GM18526 (cell line): ENCODE data around the gene EPHX1.
A peak's percentile ranks its signal among the peaks of the same experiment; 100 is the strongest.

Source experiments
- POLR2A ChIP-seq: IDR thresholded peaks from 3 replicates; pipeline ENCODE4 v1.6.1; 2011; ENCODE audit not compliant: insufficient read length; ENCODE audit errors: extremely low read depth

The EPHX1 gene

DNA sequence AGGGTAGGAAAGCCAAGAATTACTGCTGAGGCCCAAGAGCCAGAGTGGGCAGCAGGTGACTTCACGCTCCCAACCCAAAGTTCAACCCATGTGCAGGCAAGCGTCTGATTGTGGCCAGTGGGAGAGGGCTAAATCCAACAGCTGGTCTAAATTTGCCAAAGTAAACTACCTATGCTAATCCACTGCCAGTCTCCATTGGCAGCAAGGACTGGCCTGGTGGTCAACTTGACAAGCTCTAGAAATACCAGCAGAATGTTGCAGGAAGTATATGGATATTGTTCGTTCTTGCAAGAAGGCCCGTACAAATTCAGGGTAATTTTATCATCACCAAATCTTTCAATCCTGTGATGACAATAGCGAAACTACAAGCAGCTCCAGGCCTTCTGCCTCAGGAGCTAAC lies 70.7 kb downstream of the EPHX1 start:
- no peak for TF ChIP-seq POLR2A

DNA sequence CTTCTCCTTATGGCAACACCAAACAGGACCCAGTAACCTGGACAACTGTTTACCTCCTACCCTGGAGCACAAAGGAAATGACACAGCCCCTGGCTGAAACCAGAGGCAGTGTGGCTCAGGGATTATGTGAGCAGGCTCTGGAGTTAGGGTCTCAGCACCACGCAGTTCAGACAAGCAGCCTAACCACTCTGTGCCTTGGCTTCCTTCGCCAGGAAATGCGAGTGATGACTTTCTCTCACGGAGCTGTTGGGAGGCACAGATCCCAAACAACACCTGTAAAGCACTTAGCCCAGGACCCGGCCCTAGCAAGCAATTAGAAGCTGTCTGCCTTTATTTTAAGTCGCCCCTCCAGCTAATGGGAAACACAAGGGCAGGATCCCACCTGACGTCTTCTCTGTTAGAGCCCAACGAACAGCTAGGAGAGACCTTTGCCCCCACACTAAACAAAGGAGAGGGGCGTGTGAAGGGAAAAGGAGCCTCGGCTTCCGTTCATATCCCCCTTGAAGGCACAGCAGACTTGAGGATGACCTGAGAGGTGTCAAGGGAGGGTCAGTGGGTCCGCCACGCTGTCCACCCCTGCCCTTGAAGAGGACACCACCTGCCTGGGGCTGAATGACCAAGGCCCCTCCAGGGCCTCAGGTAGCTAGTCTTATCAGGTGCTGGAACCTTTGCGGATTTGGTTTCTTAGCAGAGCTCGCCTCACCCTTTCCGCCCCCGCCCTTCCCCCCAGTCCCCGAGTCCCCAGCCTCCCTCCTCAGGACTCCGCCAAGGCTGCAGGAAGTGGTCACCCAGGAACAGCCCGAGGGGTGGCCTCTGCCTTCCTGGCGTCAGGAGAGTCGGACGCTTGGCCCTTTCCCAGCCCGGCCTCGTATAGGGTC lies 71.4 kb downstream of the EPHX1 start:
- no peak for TF ChIP-seq POLR2A

DNA sequence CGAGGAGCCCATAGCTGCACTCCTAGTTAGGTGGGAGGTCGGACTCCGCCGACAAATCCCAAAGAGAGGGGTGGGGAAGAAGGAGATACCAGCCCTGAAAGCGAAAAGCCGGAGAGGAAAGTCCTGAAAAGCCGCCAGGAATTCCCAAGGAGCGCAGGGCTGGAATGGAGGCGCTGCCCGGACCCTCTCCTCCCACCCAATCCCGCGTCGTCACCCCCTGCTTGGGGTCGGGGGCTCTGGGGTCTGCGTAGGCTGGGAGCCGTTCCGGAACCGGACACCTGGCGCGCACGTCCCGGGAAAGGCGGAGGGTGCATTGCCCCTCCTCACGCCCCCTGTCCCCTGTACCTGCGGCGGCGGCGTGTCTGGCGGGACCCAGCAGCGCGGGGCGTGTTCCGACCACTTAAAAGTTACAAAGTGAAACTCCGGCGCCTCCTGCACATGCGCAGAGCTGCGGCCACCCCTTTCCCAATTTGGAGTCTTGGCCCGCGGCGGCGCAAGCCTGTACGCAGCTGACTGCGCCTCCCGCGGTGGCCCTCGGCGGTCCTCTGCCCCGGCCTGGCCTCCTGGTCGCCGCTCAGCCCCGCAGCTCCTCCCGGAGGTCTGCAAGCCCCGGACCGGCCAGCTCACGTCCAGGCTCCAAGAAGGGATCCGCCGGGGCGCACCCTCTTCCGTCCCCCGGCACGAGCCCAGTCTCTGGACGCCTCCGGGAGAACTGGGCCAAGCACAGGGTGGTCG lies 72.2 kb downstream of the EPHX1 start, which contains the start of gene TMEM63A:
TSS of gene TMEM63A (minus strand) at position 422 of the 735 bp plus-strand sequence. CDS start 4,800 bp downstream, outside the sequence.
- peak; percentile 74 for TF ChIP-seq POLR2A

DNA sequence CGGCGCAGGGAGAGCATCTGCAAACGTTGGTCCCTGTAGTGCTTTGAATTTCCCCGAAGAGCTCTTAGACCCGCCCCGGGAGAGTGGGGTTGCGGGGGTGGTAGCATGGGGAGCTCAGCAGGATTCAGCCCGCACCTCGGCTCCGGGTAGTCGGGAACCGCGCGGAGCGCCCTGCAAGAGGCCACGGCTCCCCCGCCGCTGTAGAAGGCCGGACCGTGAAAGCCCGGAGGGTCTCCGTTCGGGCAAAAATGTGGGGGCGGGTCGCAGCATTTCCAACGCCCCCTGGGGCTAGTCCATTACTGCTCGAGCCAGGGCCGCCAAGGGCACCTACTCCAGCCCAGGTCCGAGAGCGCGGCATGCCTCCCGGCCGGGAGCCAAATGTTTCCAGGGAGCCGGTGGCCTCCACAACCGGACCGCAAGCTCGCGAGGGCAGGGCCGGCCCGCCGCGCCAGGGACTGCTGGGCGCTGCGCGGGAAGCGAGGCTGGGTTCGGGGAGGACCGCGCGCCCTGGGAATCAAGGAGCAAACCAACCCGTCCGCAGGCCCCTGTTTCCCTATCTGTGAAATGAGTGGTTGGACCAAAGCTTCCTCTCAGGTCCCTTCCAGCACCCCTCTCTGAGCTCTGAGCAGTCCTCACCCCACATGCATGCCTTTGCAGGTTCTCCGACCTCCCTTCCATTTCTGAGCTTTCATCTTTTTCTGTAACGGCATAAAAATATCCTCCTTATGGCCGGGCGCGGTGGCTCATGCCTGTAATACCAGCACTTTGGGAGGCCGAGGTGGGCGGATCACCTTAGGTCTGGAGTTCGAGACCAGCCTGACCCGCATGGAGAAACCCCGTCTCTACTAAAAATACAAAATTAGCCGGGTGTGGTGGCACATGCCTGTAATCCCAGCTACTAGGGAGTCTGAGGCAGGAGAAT lies 73.0 kb downstream of the EPHX1 start:
- TF ChIP-seq POLR2A, result no peak

DNA sequence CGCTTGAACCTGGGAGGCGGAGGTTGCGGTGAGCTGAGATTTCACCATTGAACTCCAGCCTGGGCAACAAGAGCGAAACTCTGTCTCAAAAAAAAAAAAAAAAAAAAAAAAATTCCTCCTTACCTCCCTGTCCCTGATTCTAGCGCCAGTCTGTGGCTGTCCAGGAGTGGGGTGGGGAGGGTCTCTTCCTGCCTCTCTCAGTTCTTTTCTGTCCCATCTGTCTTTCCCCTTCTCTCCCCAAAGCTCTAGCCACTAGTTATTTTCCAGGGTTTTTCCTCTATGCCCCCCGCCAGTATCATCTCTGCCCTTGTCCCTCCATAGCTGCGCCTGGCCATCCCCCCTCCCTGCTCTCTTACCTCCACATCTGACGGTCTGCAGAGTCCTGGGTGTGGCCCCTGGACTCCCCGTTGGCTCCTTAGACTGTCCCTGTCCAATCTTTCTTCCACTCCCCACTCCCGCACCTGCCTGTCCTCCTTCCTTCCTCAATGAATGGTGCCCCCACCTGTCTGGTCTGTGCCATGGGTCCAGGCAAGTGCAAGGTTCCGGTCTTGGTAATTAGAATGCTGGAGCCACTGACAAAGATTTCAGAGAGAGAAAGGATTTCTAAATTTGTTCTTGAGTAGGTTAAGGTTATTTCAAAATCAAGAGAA lies 73.8 kb downstream of the EPHX1 start:
- no peak for TF ChIP-seq POLR2A

DNA sequence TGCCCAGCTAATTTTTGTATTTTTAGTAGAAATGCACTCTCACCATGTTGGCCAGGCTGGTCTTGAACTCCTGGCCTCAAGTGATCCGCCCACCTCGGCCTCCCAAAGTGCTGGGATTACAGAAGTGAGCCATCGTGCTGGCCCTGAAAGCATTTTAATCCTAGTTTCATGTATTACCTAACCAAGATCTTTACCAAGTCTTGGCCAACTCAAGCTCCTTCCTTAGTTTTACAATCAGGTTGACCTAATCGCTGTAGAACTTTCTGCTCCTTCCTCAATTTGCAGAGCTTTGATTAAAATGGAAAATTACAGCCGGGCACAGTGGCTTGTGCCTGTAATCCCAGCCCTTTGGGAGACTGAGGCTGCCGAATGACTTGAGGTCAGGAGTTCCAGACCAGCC lies 75.4 kb downstream of the EPHX1 start:
- no peak for TF ChIP-seq POLR2A

DNA sequence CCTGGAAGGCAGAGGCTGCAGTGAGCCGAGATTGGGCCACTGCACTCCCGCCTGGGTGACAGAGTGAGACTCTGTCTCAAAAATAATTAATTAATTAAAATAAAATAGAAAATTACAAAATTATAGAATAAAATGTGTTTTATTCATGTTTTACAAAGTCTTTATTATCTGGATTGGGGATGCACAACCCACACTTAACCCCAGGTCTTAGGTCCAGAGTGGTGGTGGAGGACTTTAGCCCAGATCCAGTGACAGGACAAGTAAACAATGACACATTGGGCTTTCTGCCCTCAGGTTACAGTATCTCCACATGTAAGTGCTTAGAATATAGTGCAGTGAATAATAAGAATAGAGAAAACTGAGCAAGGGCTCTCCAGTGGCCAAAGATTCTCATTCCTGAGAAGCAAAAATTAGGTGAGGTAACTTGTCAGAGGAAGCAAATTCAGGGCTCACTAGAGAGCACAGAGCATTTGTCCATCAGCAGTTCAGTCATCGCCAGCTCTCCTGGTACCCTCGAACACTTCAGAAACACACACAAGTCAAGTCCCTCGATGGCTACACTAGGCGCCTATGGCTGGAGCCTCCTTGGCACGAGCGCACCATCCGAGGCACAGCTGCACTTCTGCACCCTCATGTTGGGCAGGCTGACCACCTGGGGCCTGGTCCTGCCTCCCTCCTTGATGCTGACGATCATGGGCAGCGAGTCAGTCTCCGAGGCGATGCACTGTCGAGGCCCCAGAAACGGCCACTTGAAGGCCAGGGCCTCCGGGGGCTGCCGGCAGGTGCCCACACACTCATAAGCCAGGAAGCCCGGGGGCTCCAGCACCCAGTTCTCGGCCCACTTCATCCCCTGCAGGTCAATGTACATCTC lies 76.5 kb downstream of the EPHX1 start:
- no peak for TF ChIP-seq POLR2A

DNA sequence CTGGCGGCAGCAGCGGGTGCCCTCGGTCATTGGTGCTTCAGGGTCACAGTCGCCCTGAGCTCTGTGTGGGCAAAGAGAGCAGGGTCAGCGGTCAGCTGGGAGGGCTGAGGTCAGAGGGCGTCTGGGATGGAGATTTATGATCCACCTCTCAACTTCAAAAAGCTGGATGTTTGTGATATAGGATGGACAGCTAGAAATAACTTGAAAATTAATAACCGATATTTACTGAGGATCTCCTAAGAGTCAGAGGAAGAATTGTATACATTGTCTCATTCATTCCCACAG lies 77.0 kb downstream of the EPHX1 start:
- no peak for TF ChIP-seq POLR2A

DNA sequence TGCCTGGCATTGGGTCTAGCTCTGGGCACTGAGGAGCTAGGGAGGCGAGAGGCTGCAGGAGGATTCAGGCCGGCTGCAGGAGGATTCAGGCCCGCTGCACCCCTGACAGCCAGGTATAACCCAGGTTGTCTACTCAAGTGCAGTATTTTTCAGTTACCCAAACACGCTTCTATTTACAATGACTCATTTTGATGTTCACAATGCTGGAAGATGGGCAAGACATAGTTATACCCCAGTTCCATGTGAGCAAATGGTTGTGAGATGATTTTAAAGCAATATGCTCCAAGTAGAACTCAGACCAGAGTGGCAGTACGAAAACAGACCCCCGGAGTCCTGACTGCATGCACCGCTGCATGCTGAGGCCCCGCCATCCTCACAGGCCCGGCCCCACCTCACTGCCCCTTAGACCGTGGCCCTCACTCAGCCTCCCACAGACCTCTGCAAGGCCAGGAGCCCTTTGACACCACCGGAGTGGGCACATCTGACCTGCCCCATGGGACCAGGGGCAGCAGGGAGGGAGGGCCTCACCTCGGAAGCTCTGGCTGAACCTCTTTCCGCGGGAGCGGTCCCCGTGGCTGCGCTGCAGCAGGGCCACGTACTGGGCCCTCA lies 78.5 kb downstream of the EPHX1 start:
- no peak for TF ChIP-seq POLR2A

DNA sequence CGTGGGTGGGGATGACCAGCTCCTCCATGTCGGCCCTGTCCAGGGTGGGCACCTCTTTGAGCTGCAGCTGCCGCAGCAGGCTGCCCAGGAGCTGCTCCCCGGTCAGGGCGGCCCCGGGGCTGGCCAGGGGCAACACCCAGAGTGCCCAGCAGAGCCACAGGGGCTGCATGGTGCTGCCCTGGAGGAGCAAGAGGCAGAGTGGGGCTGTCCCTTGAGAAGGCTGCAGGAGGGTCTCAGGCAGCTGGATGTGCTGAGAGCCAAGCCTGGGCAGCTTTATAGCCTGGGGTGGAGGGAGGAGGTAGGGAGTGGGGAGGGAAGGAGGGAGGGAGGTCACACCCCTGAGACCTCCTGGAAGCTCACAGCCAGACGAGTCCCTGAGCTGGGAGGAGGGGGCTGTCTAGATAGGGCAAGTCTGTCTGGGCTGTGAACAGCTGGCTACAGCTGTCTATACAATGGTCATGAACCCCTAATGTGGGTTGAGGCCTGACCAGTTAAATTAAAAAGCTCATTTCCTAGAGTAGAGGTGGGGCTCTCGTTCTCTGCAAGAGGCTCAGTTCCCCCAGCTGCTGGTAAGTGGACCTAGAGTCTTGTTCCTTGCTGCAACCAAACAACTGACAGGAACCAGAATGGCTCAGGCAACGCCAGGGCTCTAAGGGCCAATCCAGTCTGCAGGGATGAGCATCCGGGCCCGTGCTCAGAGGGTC lies 79.1 kb downstream of the EPHX1 start, which contains the start of gene LEFTY1:
TSS of gene LEFTY1 (minus strand) at position 249 of the 704 bp plus-strand sequence. CDS start at position 169, 80 bp downstream.
- TF ChIP-seq POLR2A, result no peak

DNA sequence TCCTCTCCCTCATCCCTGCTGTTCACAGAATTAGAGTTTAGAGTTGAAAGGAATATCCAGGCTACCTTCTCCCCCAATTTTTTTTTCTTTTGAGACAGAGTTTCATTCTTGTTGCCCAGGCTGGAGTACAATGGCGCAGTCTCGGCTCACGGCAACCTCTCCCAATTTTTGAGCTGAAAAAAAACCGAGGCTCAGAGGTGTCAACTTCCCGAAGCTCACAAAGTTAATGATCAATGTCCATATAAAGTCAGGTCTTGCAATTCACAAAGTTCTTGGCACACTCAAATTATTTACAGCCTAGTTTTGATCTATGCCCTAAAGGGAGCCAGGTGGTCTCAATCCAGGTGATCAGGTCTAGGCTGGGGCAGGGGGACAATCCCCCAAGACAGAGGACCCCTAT lies 79.8 kb downstream of the EPHX1 start:
- TF ChIP-seq POLR2A, result no peak

DNA sequence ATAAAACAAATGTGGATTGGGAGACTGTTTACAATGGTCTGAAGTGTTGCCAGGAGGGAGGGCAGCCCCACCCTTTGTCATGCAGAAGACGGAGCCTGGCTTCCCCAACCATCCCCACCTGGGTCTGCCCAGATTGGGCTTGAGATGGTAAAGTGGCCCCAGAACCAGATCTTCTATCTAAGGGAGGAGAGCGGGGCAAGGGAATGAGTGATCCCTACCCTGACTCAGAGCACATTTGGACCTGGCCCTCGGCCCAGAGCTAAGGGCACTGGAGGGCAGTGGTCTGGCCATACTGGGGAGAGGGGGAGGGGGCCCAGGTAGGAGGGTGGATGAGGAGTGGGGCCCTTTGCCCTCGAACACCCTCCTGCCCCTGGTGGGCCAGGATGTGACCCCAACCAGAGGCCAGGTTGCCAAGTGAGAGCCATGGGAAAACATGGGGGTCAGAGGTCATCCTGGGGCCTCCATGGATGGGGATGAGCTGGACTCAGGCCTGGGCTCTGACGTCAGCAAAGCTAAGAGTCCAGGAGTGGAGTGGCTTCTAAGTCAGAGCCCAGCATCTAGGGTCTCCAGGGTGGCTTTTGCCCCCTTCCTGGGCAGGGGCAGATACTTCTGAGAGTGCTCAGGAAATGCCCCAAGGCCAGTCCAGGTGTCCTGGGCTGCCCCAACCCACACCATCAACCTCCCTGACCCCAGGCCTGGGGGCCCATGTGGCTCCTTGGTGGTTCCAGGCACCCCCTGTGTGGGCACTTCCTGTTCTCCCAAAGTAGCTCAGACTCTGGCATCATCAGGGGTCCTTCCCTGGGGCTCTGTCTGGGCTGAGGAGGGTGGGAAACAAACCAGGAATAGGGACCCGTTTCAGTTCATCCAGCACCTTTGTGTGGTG lies 80.7 kb downstream of the EPHX1 start:
- no peak for TF ChIP-seq POLR2A
